Stimulated activated CD8-positive, alpha-beta memory T cell treated with anti-CD3 and anti-CD28 coated beads, Interleukin-7, amount 100 ng/mL, for 4 hours (primary cell): ENCODE results near the gene ATP8B1.
"Not testable (repeated sequence)": the region's sequence is repeated elsewhere in the genome, so short reads cannot be mapped to it uniquely, and the experiment has no call there.

Source experiments
- DNase-seq, 2 donors: peaks; one replicate each; pipeline ENCODE4 v3.0.0-alpha.2; 2020; ENCODE audit warnings: low read depth in 2 of 2

Gene ATP8B1

DNA sequence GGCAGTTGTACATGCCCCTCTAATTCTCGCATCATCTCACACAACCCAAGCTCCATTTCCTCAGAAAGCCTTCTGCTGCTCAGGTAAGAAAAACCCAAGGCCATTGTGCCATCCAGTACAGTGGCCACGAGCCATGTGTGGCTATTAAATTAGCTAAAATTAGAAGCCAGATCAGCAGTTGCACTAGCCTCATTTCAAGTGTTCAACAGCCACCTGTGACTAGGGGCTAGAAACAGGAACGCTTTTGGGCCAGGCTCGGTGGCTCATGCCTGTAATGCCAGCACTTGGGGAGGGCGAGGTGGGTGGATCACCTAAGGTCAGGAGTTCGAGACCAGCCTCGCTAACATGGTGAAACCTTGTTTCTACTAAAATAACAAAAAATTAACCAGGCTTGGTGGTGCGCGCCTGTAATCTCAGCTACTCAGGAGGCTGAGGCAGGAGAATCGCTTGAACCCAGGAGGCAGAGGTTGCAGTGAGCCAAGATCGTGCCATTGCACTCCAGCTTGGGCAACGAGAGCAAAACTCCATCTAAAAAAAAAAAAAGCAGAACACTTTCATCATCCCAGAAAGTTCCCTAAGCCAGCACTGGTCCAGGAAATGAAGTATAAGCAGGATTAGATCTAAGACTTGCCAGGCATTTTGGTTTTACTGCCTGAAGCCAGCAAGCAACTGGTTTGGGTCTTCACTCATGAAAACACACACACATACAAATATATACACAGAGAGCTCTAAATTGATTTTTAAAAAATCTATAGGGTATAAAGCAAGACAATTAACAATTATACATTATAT is 35.7 kb downstream of the ATP8B1 start:
- DNase-seq = no peak

DNA sequence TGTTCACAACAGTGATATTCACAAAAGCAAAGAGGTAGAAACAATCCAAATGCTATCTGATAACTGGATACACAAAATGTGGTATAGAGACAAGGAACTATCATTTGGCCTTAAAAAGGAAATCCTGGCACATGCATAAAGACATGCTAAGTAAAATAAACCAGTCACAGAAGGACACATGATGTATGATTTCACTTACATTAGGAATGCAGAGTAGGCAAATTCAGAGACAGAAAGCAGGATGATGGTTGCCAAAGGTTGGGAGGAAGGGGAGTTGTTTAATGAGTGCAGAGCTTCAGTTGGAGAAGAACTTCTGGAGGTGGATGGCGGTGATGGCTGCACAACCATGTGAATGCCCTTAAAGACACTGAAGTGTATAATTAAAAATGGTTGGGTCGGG is 38.1 kb downstream of the ATP8B1 start:
- no peak for DNase-seq

DNA sequence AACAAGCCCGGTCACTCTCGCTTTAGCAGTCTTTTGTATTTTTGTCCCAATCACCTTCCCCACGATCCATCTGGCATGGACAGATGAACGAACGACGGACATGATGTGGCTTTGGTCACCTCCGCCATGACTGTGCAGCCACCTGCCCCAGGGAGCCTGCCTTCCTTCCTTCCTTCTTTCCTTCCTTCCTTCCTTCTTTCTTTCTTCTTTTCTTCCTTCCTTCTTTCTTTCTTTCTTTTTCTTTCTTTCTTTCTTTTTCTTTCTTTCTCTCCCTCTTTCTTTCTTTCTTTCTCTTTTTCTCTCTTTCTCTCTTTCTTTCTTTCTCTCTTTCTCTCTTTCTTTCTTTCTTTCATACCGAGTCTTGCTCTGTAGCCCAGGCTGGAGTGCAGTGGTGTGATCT is 39.0 kb downstream of the ATP8B1 start:
- no peak for DNase-seq

DNA sequence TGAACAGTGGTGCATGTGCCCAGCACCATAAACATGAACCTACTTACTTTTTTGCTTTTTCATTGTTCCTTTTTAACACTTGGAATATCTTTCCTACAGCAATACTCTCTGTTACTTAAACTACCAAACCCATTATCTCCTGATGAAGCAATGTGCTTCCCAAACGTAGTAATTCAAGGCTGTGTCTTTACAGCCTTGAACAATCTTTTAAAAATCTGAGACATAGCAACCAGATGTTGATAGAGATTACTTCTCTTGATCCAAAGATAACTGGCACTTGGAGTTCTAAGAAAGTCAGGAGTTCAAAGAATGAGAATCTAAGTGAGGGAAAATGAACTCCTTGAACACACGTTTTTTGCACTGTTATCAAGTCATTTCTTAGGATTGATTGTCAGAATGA is 40.4 kb downstream of the ATP8B1 start:
- no peak for DNase-seq

DNA sequence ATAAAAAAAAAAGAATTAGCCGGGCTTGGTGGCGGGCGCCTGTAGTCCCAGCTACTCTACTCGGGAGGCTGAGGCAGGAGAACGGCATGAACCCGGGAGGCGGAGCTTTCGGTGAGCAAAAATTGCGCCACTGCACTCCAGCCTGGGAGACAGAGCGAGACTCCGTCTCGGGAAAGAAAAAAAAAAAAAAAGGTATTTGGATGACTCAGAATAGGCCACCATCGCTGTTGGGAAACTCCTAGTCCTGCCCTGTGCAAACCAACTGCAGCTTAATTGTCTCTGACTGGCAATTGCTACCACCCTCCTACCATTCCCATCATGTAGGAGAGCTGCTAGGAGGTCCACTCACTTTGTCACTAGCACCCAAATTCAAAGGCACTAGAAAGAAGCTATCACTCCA is 43.5 kb downstream of the ATP8B1 start:
- no peak for DNase-seq

DNA sequence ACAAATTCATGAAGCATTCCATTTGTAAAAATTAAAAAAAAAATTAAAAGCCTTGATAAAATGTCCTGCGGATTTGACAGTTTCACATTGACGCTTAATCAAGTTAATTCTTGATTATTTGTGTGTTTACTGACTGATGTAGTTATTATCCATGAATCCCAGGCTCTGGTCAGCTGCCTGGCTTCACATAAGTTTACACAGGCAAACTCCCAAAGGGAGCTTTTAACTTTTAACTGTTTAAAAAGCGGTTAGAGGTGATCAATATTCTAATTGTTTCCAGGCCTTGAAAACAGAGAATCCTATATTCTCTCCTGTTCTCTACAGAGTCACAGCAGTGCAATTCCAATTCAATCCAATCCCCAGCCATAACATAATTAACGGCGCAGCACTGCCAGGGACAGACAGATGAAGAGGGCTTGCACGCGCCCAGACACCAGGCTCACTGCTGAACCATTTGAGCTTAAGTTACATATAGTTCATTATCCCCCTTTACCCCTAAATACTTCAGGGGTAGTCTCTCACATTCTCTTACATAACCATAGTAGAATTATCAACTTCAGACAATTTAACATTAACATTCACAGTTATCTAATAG is 47.5 kb downstream of the ATP8B1 start:
- no peak for DNase-seq

DNA sequence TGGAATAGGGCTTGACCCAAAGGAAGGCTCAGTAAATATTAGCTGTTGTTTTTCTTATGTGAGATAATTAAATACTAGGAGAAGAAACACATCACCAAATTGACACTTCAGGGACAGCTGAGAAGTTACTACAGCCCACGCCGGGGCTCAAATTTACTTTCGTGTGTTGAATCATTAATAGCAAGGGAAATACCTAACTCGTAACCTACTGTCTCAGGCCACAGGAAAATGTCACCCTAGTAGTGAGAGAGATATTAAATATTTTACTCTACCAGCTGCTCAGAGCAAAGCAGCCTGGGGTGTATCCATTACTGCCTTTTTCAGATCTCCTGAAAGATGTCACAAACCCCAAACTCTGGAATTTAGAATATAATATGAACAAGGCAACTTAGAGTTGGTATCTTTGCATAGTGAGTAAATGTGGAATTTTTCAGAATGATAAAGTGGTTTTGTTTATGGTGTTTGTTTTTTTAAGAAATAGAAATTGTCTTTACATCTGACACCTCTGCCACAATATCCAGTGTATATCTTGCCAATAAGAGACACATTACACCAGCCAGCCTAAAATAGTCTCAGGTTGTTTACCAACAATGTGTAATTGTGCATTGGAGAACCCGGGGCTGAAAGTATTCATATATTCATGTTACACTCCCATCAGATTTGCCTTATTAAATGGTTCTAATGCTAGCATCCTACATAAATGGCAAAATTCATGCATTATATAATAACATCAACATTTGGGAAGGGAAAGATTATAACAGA is 48.4 kb downstream of the ATP8B1 start:
- DNase-seq = no peak

DNA sequence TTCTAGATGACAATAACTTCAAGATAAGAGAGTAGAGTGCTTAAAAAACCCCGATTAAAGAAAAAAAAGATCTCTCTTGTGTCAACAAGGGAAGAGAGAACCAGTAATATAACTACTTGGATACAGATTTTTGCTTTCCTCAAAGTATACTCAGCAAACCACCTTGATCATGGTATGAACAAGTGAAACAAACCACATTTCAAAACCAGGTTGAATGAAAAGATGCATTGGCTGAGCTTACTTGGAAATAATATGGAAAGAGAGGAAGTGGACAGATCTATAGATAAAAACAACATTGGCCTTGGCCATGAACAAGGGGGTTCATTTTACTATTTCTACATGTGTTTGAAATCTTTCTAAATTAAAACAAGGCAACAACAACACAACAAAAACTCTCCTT is 50.1 kb downstream of the ATP8B1 start:
- DNase-seq = no peak

DNA sequence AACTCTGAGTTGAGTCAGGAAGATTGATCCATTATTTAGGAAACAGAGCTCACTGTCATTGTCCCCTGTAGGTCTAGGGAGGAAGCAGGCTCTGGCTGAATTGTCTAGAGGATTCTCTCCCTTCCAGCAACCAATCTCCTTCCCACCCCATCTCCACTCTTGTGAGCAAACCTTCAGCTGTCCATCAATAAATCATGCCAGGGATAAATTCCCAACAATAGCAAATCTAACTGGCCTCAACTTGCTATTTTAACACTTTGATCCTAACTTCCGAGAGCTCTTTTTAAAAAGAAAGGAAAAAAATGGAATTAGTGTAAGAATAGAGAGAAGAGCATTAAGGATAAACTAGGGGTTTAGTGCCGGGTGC is 53.5 kb downstream of the ATP8B1 start:
- DNase-seq = no peak

DNA sequence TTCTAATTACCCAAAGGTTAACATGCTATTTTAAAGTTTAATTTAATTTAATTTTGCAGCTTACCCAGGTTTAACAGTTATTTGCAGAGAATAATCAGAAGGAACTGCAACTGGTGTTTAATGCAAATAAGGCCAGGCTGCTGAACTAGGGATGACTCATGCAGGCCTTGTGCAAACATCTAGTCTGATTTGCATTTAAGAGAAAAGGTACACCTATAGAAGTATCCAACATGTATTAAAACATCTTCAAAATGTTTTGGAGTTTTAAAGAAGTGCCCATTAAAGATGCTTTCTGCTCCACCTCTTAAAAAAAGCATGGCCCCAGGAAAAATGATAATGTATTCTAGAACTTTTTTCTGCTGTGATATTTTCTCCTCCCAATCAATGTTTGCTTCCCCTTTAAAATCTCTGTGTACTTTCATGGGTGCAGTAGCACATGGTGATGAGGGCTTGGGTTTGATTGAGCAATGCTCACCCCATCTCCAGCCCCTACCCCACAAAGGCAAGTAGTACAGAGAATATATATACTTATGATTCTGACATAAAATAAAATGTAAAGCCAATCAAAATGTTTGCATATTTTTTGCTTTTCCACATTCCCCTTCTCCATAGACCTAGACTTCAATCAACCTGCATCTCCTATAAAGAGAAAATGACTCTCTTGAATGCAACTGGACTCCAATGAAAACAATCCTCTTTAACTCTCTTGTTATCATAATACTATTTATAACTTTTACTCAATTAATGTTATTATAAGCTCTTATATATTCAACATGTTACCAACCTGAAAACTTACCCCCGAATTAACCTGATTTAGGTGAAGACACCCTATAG is 54.1 kb downstream of the ATP8B1 start:
- no peak for DNase-seq

DNA sequence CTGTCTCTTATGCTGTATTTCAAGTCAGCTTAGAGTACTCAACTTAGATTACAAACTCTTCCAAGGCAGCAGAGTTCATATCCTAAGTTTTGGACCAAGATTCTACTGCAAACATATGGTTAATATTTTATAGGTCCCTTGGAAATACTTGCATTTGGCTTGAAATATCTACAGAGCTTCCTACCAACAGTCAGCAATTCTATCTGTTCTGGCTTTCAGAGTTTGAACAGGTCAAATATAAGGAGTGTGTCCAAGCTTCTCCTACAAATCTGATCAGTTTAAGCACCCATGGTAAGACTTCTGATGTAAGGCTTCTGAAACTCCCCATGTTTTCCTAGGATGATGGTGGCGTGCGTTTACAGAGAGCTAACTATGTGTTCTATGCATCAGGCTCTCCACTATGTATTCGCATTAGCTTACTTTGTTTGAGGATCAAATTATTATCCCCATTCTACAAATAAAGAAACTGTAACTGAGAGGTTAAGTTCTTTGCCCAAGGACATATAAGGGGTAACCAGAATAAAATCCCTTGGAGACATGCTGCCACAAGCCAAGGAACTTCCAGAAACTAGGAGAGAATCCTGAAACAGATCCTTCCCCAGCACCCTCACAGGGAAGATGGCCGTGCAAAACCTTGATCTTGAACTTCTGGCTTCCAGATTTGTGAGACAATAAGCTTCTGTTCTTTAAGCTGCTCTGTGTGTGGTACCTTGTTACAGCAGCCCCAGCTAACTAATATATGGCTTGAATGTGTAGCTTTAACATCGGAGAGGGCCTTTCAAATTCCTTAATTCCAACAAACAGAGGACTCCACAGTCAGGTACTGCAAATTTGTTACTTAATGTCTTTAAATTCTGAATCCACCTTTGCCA is 55.1 kb downstream of the ATP8B1 start:
- DNase-seq = no peak

DNA sequence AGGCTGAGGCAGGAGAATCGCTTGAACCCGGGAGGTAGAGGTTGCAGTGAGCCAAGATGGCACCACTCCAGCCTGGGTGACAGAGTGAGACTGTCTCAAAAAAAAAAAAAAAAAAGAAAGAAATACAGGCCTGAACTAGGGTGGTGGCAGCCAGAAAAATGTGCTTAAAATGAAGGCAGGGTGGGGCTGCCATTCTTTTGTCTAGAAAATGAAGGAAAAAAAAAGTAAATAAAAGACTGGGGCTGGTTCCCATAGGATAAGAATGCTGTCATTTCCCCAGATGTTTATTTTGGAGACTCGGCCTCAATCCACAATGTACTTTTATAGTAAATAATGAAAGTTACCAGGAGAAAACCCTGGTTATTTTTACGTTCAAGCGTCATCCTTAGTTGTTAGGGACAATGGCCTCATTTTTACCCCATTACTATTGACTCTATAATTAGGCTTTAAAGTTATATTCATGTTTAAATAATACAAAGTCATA is 58.9 kb downstream of the ATP8B1 start:
- DNase-seq = no peak

DNA sequence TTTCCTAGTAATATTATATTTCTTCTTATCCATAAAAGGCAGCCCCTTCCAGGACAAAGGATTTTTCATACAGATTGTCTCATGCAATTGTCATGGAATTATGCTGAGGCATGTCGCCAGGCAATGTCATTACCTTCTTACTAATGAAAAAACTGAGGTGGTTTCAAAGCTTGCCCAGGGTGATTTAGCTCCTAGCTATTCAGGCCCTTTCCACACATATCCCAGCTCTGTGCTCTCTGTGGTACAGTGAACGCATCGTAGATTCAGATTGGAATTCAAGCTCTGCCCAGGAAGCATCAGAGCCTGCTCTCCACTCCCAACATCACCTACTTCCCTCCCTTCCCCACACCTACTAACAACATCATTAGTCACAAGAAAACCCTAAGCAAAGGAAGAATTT is 60.1 kb downstream of the ATP8B1 start:
- DNase-seq = no peak

DNA sequence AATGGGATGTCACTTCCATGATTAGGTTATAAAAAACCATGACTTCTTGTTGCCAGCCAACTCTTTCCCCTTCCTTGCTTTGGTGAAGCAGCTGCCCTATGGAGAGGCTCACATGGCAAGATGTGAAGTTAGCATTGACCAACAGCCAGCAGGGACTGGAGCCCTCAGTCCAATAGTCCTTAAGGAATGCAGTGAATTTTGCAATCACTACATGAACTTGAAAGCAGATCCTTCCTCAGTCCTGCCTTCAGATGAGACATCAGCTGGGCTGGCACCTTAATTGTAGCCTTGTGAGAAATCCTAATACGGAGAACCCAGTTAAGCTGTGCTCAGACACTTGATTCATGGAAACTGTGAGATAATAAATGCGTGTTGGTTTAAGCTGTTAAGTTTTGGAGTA is 61.8 kb downstream of the ATP8B1 start:
- no peak for DNase-seq

DNA sequence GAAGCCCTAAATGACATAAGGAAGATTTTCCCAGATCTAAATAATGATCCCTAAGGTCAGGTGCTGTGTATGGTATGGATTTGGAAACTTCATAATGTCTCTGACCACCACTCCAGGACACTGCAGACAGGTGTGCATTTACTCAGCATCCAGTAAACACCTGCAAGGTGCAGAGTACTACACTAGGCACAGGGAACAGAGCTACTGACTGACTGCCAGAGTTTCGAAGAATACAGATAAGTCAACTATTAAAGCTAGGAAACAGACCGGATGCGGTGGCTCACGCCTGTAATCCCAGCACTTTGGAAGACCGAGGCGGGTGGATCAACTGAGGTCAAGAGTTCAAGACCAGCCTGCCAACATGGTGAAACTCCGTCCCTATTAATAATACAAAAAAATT is 65.0 kb downstream of the ATP8B1 start:
- no peak for DNase-seq

DNA sequence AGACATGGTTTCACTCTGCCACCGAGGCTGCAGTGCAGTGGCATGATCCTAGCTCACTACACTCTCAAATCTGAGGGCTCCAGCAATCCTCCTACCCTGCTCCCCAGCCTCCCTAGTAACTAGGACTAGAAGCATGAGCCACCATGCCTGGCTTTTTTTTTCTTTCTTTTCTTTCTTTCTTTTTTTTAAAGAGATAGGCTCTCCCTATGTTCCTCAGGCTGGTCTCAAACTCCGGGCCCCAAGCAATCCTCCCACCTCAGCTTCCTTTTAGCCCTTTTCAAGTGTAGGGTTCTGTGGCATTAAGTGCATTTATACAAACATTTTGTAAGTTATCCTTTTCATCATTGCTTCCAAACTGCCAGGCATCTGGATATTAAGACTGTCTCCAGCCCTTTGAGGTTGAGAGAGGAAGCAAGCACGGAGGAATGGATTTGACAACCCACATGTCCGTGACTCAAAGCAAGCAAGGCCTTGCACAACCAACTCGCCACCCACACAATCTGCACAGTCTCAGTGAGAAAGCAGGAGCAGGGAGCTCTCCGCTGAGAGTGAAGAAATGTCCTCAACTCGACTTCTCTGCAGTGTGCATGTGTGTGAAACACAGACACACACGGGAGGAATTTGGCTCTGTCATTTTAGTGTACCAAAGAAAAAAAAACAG is 65.6 kb downstream of the ATP8B1 start:
- no peak for DNase-seq

DNA sequence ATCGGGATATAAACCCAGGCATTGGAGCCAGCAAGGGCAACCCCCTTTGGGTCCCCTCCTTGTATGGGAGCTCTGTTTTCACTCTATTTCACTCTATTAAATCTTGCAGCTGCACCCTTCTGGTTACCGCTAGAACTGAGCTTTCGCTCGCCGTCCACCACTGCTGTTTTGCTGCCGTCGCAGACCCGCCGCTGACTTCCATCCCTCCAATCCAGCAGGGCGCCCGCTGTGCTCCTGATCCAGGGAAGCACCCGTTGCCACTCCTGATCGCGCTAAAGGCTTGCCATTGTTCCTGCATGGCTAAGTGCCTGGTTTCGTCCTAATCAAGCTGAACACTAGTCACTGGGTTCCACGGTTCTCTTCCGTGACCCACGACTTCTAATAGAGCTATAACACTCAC is 68.1 kb downstream of the ATP8B1 start:
- DNase-seq = not testable (repeated sequence)

DNA sequence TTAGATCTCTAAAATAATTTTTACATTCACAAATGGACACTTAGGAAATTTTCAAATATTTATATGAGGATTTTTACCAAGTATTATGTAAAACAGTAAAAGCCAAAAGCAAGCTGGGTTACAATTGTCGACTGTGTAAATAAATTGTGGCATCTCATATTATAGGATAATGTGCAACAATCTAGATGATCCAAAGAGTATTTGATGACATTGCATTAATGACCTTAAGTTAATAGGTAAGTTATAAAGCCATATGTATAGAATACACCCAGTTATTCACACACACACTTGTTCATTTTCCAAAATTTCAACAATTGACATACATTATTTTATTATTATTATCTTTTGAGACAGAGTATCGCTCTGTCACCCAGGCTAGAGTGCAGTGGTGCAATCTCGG is 69.3 kb downstream of the ATP8B1 start:
- no peak for DNase-seq

DNA sequence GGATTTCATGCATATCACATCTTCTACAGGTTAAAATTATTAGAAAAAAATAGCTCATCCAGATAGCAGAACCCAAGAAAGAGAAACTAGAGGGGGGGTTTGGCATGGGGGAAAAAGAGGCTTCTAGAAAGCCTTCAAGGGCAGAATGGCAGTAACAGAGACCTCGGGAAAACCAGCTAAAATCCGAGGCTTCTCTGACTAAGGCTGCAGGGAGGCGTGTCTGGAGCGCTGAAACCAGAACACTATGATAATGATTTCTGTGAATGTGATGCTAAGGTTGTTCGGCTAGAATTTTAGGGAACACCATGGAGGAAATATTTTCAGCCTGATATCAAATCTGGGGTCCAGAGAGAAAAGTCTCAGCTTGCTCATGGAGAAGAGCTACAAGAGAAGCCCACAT is 73.0 kb downstream of the ATP8B1 start:
- DNase-seq = no peak

DNA sequence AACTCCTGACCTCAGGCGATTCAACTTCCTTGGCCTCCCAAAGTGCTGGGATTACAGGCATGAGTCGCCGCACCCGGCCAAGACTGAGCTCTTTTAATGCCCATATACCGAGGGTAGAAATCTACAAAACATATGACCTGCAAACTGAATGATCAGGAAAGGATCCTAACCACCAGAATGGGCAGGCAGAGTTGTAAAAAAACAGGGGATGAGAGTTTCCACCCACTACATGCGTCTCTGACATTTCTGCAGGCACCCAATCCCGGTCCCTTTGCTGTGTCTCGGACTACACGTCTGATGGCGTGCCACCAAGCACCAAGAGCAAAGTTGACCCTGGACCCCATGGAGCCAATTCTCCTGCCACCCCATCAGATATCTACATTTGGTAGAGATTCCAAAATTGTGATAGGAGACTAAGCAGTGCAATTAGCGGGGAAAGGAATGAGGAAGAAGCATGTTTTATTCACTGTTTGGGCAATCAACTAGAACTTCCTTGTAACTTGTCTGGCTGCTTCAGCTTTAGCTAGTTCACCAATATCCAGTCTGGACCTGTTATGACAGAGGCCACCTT is 74.1 kb downstream of the ATP8B1 start:
- no peak for DNase-seq
